ENCODE measurements around the gene GRIN2C.

DNA sequence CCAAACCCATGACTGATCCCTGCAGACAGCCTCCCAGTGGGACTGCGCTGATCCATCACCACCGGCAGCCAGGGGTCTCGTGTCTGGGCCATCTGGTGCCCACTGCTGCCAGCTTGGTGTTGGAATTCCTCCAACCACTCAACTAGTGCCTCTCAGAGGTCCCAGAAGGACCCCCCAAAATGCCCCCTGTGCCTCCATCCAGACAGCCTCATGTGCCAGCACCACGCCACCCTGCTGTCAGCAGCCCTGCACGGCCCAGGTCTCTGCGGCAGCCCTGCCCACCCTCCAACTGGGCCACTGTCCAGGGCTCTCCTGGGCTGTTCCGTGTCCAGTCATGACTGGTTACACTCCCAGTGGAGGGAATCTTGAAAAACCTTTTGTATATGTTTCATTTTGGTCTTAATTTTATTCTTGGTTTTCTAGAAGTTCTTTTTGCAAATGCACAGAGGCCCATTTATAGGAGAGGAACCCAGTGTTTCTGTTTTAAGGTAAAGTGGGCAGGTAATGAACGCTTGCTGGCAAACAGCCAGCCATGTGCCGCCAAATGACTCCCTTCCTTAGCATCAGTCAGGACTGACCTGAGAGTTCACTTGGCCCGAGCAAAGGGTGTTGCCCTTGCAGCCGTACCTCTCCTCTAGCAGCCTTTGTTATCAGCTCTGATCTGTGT lies 34.6 kb downstream of the GRIN2C start:
- TF ChIP-seq, protein P1, sequence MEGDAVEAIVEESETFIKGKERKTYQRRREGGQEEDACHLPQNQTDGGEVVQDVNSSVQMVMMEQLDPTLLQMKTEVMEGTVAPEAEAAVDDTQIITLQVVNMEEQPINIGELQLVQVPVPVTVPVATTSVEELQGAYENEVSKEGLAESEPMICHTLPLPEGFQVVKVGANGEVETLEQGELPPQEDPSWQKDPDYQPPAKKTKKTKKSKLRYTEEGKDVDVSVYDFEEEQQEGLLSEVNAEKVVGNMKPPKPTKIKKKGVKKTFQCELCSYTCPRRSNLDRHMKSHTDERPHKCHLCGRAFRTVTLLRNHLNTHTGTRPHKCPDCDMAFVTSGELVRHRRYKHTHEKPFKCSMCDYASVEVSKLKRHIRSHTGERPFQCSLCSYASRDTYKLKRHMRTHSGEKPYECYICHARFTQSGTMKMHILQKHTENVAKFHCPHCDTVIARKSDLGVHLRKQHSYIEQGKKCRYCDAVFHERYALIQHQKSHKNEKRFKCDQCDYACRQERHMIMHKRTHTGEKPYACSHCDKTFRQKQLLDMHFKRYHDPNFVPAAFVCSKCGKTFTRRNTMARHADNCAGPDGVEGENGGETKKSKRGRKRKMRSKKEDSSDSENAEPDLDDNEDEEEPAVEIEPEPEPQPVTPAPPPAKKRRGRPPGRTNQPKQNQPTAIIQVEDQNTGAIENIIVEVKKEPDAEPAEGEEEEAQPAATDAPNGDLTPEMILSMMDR (conservative IDR thresholded peaks at IDR 0.05): no peak
- TF ChIP-seq EZH2 (IDR thresholded peaks at IDR 0.05; ENCODE audit: low read depth): no peak

Measured in PC-9 (cell line).